ENCODE measurements around the gene ABHD2. TPM values are rescaled to one million over a fixed set of nuclear protein-coding genes. Genes with fewer than 3 reads are reported as not detected.

The ABHD2 gene
- total and polyA plus RNA-seq, 2 experiments from 2014 or later = 5.2 to 15.2 TPM

DNA sequence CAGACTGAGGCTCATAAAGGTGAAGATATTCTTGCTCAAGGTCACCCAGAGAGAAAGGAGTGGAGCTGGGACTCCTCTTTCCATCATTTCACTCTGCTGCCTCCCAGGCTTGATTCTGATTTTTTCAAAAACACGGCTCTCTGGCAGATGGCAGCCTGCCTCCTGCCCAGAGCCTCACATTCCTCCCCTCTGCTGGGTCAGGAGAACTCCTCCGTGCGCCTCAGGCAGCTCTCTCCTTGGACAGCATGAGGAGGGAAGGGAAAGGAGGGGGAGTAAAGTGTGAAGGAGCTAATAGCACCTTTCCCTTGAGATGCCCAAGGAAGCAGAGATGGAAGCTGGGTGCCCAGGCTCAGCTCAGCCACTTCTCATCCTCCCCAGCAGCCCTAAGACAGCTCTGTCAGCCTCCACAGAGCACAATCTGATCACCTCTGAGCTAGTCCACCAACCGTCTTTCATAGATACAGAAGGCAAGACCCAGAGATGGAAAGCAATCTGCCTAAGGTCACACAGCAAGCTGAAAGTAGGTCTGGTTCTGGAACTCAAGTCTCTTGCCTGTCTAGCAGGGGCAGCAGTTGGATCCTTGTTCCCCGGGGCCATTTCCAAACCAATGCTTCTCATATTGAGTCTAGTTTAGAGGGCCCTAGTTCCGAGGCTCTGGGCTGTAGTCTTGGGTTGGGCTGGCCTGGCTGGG lies 129.6 kb downstream of the ABHD2 start (continued):
- TF ChIP-seq, protein P1, sequence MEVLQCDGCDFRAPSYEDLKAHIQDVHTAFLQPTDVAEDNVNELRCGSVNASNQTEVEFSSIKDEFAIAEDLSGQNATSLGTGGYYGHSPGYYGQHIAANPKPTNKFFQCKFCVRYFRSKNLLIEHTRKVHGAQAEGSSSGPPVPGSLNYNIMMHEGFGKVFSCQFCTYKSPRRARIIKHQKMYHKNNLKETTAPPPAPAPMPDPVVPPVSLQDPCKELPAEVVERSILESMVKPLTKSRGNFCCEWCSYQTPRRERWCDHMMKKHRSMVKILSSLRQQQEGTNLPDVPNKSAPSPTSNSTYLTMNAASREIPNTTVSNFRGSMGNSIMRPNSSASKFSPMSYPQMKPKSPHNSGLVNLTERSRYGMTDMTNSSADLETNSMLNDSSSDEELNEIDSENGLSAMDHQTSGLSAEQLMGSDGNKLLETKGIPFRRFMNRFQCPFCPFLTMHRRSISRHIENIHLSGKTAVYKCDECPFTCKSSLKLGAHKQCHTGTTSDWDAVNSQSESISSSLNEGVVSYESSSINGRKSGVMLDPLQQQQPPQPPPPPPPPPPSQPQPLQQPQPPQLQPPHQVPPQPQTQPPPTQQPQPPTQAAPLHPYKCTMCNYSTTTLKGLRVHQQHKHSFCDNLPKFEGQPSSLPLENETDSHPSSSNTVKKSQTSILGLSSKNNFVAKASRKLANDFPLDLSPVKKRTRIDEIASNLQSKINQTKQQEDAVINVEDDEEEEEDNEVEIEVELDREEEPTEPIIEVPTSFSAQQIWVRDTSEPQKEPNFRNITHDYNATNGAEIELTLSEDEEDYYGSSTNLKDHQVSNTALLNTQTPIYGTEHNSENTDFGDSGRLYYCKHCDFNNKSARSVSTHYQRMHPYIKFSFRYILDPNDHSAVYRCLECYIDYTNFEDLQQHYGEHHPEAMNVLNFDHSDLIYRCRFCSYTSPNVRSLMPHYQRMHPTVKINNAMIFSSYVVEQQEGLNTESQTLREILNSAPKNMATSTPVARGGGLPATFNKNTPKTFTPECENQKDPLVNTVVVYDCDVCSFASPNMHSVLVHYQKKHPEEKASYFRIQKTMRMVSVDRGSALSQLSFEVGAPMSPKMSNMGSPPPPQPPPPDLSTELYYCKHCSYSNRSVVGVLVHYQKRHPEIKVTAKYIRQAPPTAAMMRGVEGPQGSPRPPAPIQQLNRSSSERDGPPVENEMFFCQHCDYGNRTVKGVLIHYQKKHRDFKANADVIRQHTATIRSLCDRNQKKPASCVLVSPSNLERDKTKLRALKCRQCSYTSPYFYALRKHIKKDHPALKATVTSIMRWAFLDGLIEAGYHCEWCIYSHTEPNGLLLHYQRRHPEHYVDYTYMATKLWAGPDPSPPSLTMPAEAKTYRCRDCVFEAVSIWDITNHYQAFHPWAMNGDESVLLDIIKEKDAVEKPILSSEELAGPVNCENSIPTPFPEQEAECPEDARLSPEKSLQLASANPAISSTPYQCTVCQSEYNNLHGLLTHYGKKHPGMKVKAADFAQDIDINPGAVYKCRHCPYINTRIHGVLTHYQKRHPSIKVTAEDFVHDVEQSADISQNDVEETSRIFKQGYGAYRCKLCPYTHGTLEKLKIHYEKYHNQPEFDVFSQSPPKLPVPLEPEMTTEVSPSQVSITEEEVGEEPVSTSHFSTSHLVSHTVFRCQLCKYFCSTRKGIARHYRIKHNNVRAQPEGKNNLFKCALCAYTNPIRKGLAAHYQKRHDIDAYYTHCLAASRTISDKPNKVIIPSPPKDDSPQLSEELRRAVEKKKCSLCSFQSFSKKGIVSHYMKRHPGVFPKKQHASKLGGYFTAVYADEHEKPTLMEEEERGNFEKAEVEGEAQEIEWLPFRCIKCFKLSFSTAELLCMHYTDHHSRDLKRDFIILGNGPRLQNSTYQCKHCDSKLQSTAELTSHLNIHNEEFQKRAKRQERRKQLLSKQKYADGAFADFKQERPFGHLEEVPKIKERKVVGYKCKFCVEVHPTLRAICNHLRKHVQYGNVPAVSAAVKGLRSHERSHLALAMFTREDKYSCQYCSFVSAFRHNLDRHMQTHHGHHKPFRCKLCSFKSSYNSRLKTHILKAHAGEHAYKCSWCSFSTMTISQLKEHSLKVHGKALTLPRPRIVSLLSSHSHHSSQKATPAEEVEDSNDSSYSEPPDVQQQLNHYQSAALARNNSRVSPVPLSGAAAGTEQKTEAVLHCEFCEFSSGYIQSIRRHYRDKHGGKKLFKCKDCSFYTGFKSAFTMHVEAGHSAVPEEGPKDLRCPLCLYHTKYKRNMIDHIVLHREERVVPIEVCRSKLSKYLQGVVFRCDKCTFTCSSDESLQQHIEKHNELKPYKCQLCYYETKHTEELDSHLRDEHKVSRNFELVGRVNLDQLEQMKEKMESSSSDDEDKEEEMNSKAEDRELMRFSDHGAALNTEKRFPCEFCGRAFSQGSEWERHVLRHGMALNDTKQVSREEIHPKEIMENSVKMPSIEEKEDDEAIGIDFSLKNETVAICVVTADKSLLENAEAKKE (CRISPR knock-in tag; IDR thresholded peaks at IDR 0.05) = no peak
- TF ChIP-seq EZH2 (IDR thresholded peaks at IDR 0.05; ENCODE audit: low read depth, unreplicated experiment) = no peak

DNA sequence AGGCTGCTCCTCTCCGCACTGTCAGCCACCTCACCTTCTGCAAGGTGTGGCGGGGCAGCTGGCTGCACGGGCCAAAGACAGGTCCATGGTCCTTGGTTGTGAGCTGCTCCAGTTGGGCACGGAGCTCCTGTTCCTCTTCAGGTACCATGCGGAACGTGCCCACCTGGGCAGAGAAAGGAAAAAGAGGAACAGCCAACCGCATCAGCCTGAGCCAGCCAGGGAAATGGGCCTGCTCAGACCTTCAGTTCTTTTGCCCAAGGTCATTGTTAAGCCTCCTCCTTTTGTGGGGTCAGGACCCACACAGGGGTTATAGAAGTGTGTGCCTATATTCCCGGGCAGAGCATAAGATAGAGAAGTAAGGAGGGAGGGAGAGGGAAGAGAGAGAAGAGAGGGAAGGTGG lies 130.3 kb downstream of the ABHD2 start:
- Histone ChIP-seq H3K4me2 (no peak overlapping the region), H3K27me3 (ENCODE audit: insufficient read depth) (no peaks in the 10 kb centered on the region), H3K9me2 (ENCODE audit: insufficient read depth) (no peaks in the 10 kb centered on the region), H2AFZ (no peak overlapping the region), H3K36me3 (ENCODE audit: insufficient read depth) (no peaks in the 10 kb centered on the region), H4K20me1 (replicated peaks; ENCODE audit: insufficient read depth) (no peaks in the 10 kb centered on the region), H3K4me3 (no peak overlapping the region), H3K79me2 (replicated peaks; ENCODE audit: insufficient read depth) (no peaks in the 10 kb centered on the region), H3K27ac (ENCODE audit: low read depth) (no peak overlapping the region), H3F3A (replicated peaks; ENCODE audit: low read depth) (no peaks in the 10 kb centered on the region), H3K4me1 (ENCODE audit: insufficient read depth) (no peaks in the 10 kb centered on the region)
- no peaks in the 10 kb centered on the region; the same call in 2 of the 3 replicates for H3K4me1 Mint-ChIP-seq
- H3K27ac Mint-ChIP-seq = peak overlapping the region; percentile 9; the same call in 1 of the 2 replicates
- H3K9me3 Mint-ChIP-seq = no peaks in the 10 kb centered on the region
- no peak overlapping the region for H3K4me3 Mint-ChIP-seq
- ATAC-seq = no peak
- no peaks in the 10 kb centered on the region for H3K36me3 Mint-ChIP-seq (ENCODE audit: low read depth)
- no peak for DNase-seq (ENCODE audit: low spot score)
- H3K27me3 Mint-ChIP-seq (ENCODE audit: insufficient read depth, low read depth, poor library complexity) = peaks cover 18% of the 10 kb centered on the region
- TF ChIP-seq, protein P2, sequence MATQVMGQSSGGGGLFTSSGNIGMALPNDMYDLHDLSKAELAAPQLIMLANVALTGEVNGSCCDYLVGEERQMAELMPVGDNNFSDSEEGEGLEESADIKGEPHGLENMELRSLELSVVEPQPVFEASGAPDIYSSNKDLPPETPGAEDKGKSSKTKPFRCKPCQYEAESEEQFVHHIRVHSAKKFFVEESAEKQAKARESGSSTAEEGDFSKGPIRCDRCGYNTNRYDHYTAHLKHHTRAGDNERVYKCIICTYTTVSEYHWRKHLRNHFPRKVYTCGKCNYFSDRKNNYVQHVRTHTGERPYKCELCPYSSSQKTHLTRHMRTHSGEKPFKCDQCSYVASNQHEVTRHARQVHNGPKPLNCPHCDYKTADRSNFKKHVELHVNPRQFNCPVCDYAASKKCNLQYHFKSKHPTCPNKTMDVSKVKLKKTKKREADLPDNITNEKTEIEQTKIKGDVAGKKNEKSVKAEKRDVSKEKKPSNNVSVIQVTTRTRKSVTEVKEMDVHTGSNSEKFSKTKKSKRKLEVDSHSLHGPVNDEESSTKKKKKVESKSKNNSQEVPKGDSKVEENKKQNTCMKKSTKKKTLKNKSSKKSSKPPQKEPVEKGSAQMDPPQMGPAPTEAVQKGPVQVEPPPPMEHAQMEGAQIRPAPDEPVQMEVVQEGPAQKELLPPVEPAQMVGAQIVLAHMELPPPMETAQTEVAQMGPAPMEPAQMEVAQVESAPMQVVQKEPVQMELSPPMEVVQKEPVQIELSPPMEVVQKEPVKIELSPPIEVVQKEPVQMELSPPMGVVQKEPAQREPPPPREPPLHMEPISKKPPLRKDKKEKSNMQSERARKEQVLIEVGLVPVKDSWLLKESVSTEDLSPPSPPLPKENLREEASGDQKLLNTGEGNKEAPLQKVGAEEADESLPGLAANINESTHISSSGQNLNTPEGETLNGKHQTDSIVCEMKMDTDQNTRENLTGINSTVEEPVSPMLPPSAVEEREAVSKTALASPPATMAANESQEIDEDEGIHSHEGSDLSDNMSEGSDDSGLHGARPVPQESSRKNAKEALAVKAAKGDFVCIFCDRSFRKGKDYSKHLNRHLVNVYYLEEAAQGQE (IDR thresholded peaks at IDR 0.05; ENCODE audit: unreplicated experiment) = no peak
- no peak for TF ChIP-seq CREB1 (CRISPR knock-in tag; IDR thresholded peaks at IDR 0.05; ENCODE audit: low read depth)
- TF ChIP-seq JUNB (IDR thresholded peaks at IDR 0.05; ENCODE audit: unreplicated experiment) = no peak
- TF ChIP-seq EZH2phosphoT487 (IDR thresholded peaks at IDR 0.05; ENCODE audit: unreplicated experiment) = no peak
- no peak for TF ChIP-seq EZH2 (IDR thresholded peaks at IDR 0.05; ENCODE audit: low read depth, unreplicated experiment)
- no peak for TF ChIP-seq ZNF114 (CRISPR knock-in tag; IDR thresholded peaks at IDR 0.05)
- TF ChIP-seq, protein P3, sequence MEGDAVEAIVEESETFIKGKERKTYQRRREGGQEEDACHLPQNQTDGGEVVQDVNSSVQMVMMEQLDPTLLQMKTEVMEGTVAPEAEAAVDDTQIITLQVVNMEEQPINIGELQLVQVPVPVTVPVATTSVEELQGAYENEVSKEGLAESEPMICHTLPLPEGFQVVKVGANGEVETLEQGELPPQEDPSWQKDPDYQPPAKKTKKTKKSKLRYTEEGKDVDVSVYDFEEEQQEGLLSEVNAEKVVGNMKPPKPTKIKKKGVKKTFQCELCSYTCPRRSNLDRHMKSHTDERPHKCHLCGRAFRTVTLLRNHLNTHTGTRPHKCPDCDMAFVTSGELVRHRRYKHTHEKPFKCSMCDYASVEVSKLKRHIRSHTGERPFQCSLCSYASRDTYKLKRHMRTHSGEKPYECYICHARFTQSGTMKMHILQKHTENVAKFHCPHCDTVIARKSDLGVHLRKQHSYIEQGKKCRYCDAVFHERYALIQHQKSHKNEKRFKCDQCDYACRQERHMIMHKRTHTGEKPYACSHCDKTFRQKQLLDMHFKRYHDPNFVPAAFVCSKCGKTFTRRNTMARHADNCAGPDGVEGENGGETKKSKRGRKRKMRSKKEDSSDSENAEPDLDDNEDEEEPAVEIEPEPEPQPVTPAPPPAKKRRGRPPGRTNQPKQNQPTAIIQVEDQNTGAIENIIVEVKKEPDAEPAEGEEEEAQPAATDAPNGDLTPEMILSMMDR (conservative IDR thresholded peaks at IDR 0.05; ENCODE audit: low read depth in 2 of 2) = no peak
- no peak for TF ChIP-seq ZNF331 (CRISPR knock-in tag; IDR thresholded peaks at IDR 0.05; ENCODE audit: low read depth)
- TF ChIP-seq, protein P4, sequence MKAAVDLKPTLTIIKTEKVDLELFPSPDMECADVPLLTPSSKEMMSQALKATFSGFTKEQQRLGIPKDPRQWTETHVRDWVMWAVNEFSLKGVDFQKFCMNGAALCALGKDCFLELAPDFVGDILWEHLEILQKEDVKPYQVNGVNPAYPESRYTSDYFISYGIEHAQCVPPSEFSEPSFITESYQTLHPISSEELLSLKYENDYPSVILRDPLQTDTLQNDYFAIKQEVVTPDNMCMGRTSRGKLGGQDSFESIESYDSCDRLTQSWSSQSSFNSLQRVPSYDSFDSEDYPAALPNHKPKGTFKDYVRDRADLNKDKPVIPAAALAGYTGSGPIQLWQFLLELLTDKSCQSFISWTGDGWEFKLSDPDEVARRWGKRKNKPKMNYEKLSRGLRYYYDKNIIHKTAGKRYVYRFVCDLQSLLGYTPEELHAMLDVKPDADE (IDR thresholded peaks at IDR 0.05) = no peak

Data from GM23338 (cell line).